K562 (cell line): ENCODE measurements around the gene ARL6IP6. TPM values are rescaled to one million over a fixed set of nuclear protein-coding genes. Genes with fewer than 3 reads are reported as not detected.

Source experiments
- ATF1 ChIP-seq, 2 experiments: fragments of 450-650 bp in 1 of 2; IDR thresholded peaks; 2 replicates each; pipeline ENCODE4 v1.6.1; 2016; ENCODE audit warnings: missing compliant biosample characterization in 1 of 2, missing genetic modification characterization in 1 of 2
- CAMTA2 ChIP-seq: fragments of 250-450 bp; sonication (Bioruptor Pico); conservative IDR thresholded peaks from 2 replicates; pipeline ENCODE4 v1.5.1; 2022
- ETS2 ChIP-seq: IDR thresholded peaks from 2 replicates; pipeline ENCODE4 v1.6.1; 2016; ENCODE audit warnings: borderline replicate concordance, missing genetic modification characterization, mild to moderate bottlenecking, moderate library complexity, missing compliant biosample characterization; ENCODE audit not compliant: poor library complexity, severe bottlenecking
- HSF4 ChIP-seq: fragments of 250-450 bp; sonication (Bioruptor Pico); IDR thresholded peaks from 2 replicates; pipeline ENCODE4 v2.1.2; 2022; ENCODE audit warnings: mild to moderate bottlenecking, moderate library complexity, borderline replicate concordance
- JUN ChIP-seq, 2 experiments: sonication (generic) in 1 of 2; formaldehyde crosslinking in 1 of 2; IDR thresholded peaks; 2 replicates each; pipeline versions ENCODE4 v1.6.1 to v1.8.0; 2012 to 2022; ENCODE audit warnings: borderline replicate concordance in 2 of 2, mild to moderate bottlenecking in 2 of 2, improper control_type of control experiment in 1 of 2, low read depth in 1 of 2, low read length in 1 of 2, missing genetic modification reagents in 1 of 2
- NKRF ChIP-seq: fragments of 450-650 bp; IDR thresholded peaks from 2 replicates; pipeline ENCODE4 v1.6.1; 2016; ENCODE audit warnings: borderline replicate concordance
- PML ChIP-seq: IDR thresholded peaks from 2 replicates; pipeline ENCODE4 v1.6.1; 2012; ENCODE audit warnings: low read length, inconsistent platforms
- POLR2A ChIP-seq: fragments of 450-650 bp; conservative IDR thresholded peaks from 2 replicates; pipeline ENCODE4 v1.6.1; 2016
- PRMT5 ChIP-seq: sonication (generic); formaldehyde crosslinking; IDR thresholded peaks from 2 replicates; pipeline ENCODE4 v1.5.0; 2020; ENCODE audit warnings: missing genetic modification reagents
- PYGO2 ChIP-seq: fragments of 450-650 bp; IDR thresholded peaks from 2 replicates; pipeline ENCODE4 v1.6.1; 2016; ENCODE audit warnings: mild to moderate bottlenecking, missing genetic modification characterization, moderate library complexity, missing compliant biosample characterization
- RBFOX2 ChIP-seq: fragments of 200-400 bp; formaldehyde crosslinking; IDR thresholded peaks from 2 replicates; pipeline ENCODE4 v1.6.1; 2017; ENCODE audit warnings: low read depth, mild to moderate bottlenecking, low read length, moderate library complexity
- RBM34 ChIP-seq: fragments of 200-400 bp; formaldehyde crosslinking; IDR thresholded peaks from 2 replicates; pipeline ENCODE4 v1.6.1; 2018; ENCODE audit warnings: low read length, borderline replicate concordance; ENCODE audit not compliant: insufficient read depth
- SMAD3 ChIP-seq: fragments of 450-650 bp; formaldehyde crosslinking; conservative IDR thresholded peaks from 2 replicates; pipeline ENCODE4 v1.4.0; 2020; ENCODE audit warnings: mild to moderate bottlenecking
- ZNF134 ChIP-seq: fragments of 250-450 bp; sonication (Bioruptor Pico); conservative IDR thresholded peaks from 2 replicates; pipeline ENCODE4 v1.4.0; 2020
- ZNF311 ChIP-seq: fragments of 250-450 bp; sonication (Bioruptor Pico); IDR thresholded peaks from 2 replicates; pipeline ENCODE4 v1.4.0; 2020; ENCODE audit warnings: mild to moderate bottlenecking, moderate library complexity
- ZNF347 ChIP-seq: fragments of 450-650 bp; formaldehyde crosslinking; IDR thresholded peaks from 2 replicates; pipeline ENCODE4 v1.4.0; 2020; ENCODE audit warnings: low read depth, mild to moderate bottlenecking, moderate library complexity
- ZNF384 ChIP-seq: IDR thresholded peaks from 2 replicates; pipeline ENCODE4 v1.6.1; 2012; ENCODE audit warnings: low read depth, low read length, improper control_type of control experiment
- ZNF511 ChIP-seq: sonication (generic); formaldehyde crosslinking; IDR thresholded peaks from 2 replicates; pipeline ENCODE4 v1.8.0; 2022; ENCODE audit warnings: mild to moderate bottlenecking, missing genetic modification reagents
- ZNF699 ChIP-seq: fragments of 250-450 bp; sonication (Bioruptor Pico); IDR thresholded peaks from 2 replicates; pipeline ENCODE4 v1.8.0; 2021; ENCODE audit warnings: mild to moderate bottlenecking, moderate library complexity; ENCODE audit not compliant: insufficient replicate concordance
- ZNF717 ChIP-seq: fragments of 250-450 bp; sonication (Bioruptor Pico); IDR thresholded peaks from 2 replicates; pipeline ENCODE4 v1.5.0; 2021
- ZNF79 ChIP-seq: fragments of 250-450 bp; sonication (Bioruptor Pico); IDR thresholded peaks from 2 replicates; pipeline ENCODE4 v1.4.0; 2020; ENCODE audit warnings: low read depth, mild to moderate bottlenecking, moderate library complexity
- polyA plus RNA-seq, 8 experiments: library from polyadenylated mRNA; depleted of rRNA in 4 of 8; stranded (reverse) in 5 of 8; unstranded in 3 of 8; fragments of >200 nt; fragmentation: Nextera tagmentation in 2 of 8; fragmentation: Illumina TruSeq in 1 of 8; extraction: Ambion mirVana in 2 of 8; extraction: Trizol in 1 of 8; gene quantifications; 2 replicates each; pipeline versions ENCODE4 v1.2.1 to v1.2.3, GENCODE V29; 2011 to 2014; ENCODE audit warnings: inconsistent platforms in 1 of 8, missing spikeins in 1 of 8
- total RNA-seq, 7 experiments: library from RNA; depleted of rRNA in 6 of 7; stranded (reverse); fragments of >200 nt in 6 of 7; fragmentation: Illumina TruSeq in 2 of 7; extraction: Trizol in 2 of 7; gene quantifications; 2 replicates each; pipeline versions ENCODE4 v1.2.1 to v1.2.3, GENCODE V29; 2011 to 2021; ENCODE audit warnings: low replicate concordance in 1 of 7
- TF ChIP-seq, protein P1 (sequence below): fragments of 450-650 bp; IDR thresholded peaks from 2 replicates; pipeline ENCODE4 v1.6.1; 2017; ENCODE audit warnings: mild to moderate bottlenecking, moderate library complexity
- TF ChIP-seq, protein P2 (sequence below): sonication (generic); formaldehyde crosslinking; IDR thresholded peaks from 2 replicates; pipeline ENCODE4 v1.8.1; 2023; ENCODE audit warnings: mild to moderate bottlenecking, missing genetic modification reagents

ARL6IP6 gene
- total and polyA plus RNA-seq, 9 of the 15 experiments (the other 6 are each of a cell fraction or from before 2014, with no cell fraction given): 19.2 to 98.5 (median 36.2) TPM

DNA sequence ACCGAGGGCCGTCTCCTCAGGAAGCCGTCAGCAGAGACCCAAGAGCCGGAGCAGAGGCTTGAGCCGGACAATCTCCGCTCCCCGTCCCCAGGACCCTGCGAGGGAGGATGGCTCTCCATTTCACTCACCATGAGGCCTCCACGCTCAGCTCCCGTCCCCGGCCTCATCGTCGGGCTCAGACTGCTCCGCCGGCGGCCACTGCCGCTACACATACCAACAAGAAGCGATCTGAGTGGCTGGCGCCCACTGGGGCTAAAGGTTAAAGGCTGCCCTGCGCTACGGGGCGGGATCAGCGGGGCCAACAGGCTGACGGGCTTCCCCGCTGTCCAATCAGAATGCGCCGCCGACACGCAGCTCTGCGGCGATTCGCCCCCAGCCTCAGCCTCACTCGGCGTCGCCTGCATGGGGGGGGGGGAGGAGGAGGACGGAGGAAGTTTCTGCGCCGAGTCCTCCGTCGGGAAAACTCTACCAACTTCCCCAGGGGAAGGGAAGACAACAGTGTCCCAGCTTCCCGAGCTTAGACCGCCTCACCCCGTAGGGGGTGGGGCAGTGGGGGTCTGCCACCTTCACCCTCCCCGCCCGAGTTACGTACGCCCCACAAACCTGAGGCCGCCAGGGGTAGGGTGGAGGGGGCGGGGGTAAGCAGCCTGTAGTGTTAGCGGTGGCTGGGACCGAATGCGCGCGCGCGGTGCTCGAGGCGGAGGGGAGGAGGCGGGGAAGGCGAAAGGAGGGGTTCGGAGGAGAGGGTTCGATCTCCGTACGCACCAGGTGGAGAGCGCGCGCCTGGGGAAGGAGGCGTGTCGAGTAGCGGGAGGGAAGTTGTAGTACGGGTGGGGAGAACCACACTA lies 968 bp upstream of the ARL6IP6 start, which contains the start of gene PRPF40A (continued):
- TF ChIP-seq, protein P1, sequence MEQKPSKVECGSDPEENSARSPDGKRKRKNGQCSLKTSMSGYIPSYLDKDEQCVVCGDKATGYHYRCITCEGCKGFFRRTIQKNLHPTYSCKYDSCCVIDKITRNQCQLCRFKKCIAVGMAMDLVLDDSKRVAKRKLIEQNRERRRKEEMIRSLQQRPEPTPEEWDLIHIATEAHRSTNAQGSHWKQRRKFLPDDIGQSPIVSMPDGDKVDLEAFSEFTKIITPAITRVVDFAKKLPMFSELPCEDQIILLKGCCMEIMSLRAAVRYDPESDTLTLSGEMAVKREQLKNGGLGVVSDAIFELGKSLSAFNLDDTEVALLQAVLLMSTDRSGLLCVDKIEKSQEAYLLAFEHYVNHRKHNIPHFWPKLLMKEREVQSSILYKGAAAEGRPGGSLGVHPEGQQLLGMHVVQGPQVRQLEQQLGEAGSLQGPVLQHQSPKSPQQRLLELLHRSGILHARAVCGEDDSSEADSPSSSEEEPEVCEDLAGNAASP: no peak
- no peak for TF ChIP-seq ETS2 (tag)
- TF ChIP-seq ZNF384: no peak
- peak; percentile 90 for TF ChIP-seq RBFOX2
- TF ChIP-seq PYGO2 (tag): no peak
- TF ChIP-seq SMAD3: no peak
- 0 out of 2 replicates have a peak, but pooled peaks have one; percentile 30 for TF ChIP-seq JUN (IDR thresholded peaks at IDR 0.05; ENCODE audit: borderline replicate concordance, low read depth, low read length)
- 0 out of 2 replicates have a peak, but pooled peaks have one; percentile 33 for TF ChIP-seq JUN (CRISPR knock-in tag; IDR thresholded peaks at IDR 0.05; ENCODE audit: borderline replicate concordance)
- TF ChIP-seq PRMT5 (CRISPR knock-in tag): no peak
- no peak for TF ChIP-seq RBM34
- TF ChIP-seq CAMTA2 (CRISPR knock-in tag): 0 out of 2 replicates have a peak, but pooled peaks have one; percentile 59
- TF ChIP-seq PML: peak; percentile 68
- TF ChIP-seq NKRF: peak; percentile 42; the same call in 1 of the 2 replicates
- TF ChIP-seq ZNF79 (CRISPR knock-in tag): no peak
- peak; percentile 94 for TF ChIP-seq POLR2A
- TF ChIP-seq ZNF717 (CRISPR knock-in tag): no peak
- no peak for TF ChIP-seq ZNF134
- TF ChIP-seq ZNF511: peak; percentile 88
- TF ChIP-seq, protein P2, sequence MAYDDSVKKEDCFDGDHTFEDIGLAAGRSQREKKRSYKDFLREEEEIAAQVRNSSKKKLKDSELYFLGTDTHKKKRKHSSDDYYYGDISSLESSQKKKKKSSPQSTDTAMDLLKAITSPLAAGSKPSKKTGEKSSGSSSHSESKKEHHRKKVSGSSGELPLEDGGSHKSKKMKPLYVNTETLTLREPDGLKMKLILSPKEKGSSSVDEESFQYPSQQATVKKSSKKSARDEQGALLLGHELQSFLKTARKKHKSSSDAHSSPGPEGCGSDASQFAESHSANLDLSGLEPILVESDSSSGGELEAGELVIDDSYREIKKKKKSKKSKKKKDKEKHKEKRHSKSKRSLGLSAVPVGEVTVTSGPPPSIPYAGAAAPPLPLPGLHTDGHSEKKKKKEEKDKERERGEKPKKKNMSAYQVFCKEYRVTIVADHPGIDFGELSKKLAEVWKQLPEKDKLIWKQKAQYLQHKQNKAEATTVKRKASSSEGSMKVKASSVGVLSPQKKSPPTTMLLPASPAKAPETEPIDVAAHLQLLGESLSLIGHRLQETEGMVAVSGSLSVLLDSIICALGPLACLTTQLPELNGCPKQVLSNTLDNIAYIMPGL (CRISPR knock-in tag): no peak
- peak; percentile 38; the same call in 1 of the 2 replicates for TF ChIP-seq ATF1 (CRISPR knock-in tag; IDR thresholded peaks at IDR 0.05)
- peak; percentile 98 for TF ChIP-seq ATF1 (tag; IDR thresholded peaks at IDR 0.05)
- TF ChIP-seq ZNF347 (CRISPR knock-in tag): no peak
- TF ChIP-seq ZNF311: no peak
- TF ChIP-seq HSF4: no peak
- no peak for TF ChIP-seq ZNF699
